ENCODE data around the gene GCSAM.

GCSAM gene

DNA sequence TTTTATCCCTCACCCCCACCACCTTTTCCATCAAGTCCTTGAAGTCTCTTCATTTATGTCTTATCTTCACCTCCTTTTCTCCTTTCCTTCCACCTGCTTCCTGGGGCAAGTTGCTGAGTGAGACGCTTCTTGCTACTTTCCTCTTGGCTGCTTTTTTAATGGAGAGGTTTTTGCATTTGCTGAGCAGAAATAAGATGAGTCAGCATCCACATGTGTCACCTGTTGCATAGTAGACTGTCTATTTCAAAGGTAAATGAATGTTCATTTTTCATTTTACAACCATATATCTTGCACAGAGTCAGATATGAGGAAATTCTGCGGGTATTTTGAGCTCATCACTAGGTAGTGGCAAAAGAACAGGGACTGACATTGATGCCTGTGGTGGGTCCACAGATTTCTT, 28.3 kb downstream of the GCSAM start:
- DNase-seq (ENCODE audit: low read depth), result no peak

DNA sequence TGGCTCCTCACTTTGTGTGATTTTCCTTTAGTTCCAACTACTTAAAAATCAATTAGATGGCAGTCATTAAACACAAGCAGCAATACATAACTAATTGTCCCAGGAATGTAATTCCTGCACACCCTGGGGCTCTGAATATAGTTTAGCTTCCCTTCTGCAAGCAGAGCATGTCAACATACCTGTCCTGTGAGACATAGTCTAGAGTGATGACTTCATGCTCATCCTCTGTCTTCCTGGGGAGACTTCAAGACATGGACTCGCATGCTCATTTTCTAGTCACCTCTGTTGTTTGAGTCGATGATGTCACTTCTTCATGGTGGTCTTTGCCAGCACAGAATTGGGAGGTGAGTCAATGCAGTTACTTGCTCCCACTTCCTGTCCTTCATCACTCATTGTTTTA, 31.1 kb downstream of the GCSAM start:
- peak; percentile 98 for DNase-seq (ENCODE audit: low read depth)

- DNase-seq (ENCODE audit: low read depth), result peak; percentile 100
Measured at GRCh38 chr3:112097378-112097777, 35.7 kb downstream of the GCSAM start.

DNA sequence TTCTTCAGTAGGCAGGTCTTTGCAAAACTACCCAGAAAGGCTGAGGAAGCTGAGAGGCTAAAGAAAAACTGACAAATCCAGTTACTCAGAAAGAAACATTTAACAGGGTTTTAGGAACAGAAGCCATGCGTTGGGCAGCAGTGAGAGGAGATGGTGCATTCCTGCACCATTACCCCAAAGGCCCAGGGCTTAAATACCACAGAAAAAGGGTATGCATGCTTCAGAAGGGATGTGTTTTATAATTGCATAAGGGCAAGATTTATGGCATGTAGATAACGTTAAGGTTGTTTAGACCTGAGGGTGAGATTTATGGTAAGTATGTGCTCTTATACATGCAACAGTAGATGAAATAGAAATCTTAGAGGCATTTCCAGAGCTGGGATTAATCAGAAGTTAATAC, 36.9 kb downstream of the GCSAM start:
- peak; percentile 63 for DNase-seq (ENCODE audit: low read depth)

DNA sequence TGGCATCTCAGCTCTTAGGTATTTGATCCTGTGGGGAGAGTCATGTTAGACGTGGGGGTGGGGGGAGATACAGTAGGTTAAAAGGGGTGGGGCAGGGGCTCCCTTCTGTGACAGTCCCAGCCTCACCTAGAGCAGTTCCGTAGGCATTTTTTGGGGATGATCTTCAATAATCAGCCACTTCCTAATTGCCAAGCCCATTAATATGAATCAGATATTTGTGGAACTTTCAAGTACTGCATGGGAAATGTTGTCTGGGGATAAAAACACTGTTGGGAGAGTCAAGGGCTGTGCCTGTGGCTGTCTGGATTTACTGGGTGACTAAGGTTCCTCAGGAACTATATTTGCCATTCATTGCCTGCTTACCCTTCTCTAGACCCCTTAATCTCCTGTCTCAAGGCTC, 37.3 kb downstream of the GCSAM start:
- peak; percentile 17 for DNase-seq (ENCODE audit: low read depth)

GRCh38 chr3:112093180-112093522, 39.9 kb downstream of the GCSAM start:
- DNase-seq (ENCODE audit: low read depth), result no peak

DNA sequence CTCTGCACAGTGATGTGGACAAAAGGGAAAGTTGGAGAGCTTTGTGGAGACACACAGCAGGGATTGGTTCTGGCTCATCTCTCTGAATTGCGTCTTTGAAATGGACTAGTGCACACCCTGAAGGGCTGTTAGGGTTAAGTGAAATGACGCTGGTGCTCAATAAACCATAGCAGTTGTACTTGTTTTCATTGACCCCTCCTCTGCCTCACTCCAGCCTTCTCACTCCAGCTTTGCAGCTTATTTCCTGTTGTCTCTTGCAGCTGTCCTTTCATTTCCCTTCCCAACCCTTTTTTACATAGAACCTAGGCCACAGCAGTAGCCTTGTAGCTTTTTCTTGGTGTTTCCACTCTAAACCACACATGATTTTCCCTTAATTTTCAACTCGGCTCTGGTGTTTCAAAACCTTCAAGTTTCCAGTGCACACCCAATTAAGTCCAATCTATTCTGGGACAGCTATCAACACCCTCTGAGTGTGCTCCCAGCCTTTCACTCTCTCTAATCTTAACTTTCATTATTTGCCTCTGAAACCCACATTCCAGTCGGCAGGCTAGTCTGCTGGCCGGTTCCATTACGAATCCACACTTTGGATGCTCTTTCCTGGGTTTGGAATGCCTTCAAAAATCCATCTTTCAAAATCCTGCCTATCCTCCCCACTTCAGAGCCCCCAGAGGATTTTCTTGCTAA, 40.4 kb downstream of the GCSAM start:
- DNase-seq (ENCODE audit: low read depth), result peak; percentile 20

- DNase-seq (ENCODE audit: low read depth), result no peak
Measured at GRCh38 chr3:112090887-112091586, 42.0 kb downstream of the GCSAM start.

DNA sequence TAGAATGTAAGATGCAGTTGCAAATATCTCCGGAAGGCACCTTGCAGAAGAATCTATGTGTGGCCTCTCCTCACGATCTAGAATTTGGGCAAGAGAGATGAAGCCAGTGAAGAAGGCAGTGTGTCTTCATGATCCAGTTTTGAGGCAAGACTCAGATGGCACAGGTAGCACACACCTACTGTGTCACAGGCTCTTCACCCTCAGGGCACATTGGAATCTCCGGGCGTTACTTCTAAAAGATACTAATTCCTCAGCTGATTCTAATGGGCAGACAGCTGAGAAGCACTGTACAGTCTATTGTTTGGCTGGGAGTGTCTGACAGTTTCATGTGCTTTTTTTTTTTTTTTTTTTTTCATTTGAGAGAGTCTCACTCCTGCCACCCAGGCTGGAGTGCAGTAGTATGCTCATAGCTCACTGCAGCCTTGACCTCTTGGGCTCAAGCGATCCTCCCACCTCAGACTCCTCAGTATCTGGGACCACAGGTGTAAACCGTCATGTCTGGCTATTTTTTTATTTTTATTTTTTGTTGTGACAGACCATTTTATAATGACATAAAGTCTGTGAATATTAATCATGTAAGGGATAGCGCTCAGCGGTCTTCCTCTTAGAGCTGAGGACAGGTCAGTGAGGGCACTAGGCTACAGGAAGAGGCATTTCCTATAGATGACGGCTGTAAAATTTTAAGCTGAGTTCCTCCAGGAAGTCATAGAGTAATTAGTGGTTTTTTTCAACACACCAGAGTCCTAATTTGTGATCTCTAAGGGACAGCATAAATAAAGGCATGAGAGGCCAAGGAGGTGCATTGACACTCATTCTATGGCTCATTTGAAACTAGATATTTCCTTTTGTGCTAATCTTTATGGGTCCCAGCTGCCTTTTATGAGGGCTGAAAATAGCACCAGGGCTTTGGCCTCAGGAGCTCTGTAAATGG, 42.8 kb downstream of the GCSAM start:
- no peak for DNase-seq (ENCODE audit: low read depth)

GRCh38 chr3:112088944-112089343, 44.1 kb downstream of the GCSAM start:
- no peak for DNase-seq (ENCODE audit: low read depth)

DNA sequence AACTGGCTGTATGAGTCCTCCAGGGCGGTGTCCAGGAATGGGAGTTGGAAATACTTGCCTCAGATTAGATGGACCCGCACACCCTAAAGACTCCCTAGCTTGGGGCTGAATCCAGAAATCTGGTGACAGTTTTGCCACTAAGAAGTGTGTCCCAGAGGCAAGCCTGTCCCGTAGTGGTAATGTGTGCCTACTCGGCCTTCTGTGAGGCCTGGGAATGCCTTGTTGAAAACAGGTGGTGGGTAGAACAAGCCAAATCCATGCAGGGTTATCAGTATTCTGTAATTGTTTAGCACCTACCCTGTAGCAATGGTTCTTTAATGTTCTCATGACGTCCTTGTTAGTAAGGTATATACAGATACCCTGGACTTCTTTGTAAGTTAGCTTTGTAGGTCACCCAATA, 45.3 kb downstream of the GCSAM start:
- DNase-seq (ENCODE audit: low read depth), result no peak

DNA sequence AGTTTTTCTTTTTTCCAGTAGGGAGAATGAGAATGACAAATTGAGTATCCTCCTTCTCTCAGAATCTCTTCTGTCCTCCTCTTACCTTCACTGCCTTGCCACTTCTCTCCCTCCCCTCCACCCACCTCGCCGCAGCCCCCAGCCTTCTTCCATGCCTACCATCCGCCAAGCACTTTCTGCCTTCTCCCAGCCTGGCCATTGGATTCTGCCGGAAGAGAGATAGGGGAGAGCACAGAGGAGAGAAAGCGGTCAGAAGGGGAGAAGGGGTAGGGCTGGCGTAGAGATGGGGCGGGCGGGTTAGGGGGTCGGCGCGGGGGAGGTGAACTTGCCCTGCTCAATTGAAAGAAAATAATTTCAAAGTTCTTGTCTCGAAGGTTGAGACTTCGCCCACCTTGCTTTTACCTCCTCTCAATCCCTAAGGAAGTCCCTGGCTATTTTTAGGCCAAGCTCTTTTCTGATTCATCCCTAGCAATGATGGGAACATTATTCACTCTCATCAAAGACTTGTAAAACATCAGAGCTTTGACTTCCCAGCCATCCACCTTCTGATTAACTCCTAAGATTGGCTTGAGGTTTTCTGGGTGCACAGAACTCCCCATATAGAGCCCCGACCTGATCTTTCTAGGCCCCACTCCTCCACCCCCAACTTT, 46.0 kb downstream of the GCSAM start:
- peak; percentile 80 for DNase-seq (ENCODE audit: low read depth)

- DNase-seq (ENCODE audit: low read depth), result peak; percentile 92
Measured at GRCh38 chr3:112086076-112086854, 46.8 kb downstream of the GCSAM start, which contains the start of gene C3orf52. Gene C3orf52, plus strand, starts transcription at chr3:112086389. Its CDS starts 19 bp downstream, at chr3:112086408.

DNA sequence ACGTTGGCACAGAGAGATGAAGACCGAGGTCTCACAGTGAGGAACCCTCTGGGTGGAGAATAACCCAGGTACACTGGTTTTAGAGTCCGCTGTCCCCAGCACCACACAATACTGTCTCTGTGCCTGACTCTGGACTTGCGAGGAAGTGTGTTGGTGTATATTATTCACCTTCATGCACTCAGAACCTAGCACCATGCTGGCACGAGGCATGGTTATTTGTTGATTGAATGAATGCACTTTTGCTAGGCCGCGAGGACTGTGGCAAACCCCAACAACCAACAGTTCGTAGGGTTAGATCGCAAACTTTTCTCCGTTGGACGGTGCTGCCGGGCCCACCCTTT, 47.3 kb downstream of the GCSAM start:
- no peak for DNase-seq (ENCODE audit: low read depth)

DNA sequence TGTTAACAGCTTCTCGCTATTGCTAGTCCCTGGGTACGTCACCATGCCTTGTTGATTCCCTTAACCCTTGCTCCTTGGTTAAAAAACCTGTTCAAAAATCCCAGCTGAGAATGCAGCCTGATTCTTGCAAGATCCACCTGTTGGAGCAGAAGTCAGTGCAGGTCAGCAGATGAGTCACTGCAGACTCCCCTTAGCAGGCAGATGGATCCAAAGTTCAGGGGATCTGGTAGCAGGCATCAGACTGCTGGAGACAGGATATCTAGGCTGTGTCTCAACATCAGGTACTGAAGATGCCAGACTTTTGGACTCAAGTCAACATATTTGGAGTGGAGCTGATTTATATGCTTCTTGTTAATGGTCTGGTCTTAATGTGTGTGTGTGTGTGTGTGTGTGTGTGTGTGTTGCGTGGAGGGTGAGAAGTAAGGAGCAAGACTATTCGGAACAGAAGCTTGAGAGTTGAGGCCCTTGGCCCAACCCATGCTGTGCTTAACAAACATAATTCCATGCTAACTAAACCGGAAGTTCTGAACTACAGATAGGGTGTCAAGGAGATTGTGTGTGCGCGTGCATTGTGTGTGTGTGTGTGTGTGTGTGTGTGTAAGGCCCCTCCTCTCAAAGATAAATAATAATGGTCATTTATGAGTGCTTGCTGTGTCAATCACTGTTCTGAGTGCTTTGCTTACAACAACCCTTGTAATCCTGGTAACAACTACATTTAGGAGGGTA, 47.9 kb downstream of the GCSAM start:
- no peak for DNase-seq (ENCODE audit: low read depth)

GRCh38 chr3:112083239-112083638, 49.8 kb downstream of the GCSAM start:
- no peak for DNase-seq (ENCODE audit: low read depth)

DNA sequence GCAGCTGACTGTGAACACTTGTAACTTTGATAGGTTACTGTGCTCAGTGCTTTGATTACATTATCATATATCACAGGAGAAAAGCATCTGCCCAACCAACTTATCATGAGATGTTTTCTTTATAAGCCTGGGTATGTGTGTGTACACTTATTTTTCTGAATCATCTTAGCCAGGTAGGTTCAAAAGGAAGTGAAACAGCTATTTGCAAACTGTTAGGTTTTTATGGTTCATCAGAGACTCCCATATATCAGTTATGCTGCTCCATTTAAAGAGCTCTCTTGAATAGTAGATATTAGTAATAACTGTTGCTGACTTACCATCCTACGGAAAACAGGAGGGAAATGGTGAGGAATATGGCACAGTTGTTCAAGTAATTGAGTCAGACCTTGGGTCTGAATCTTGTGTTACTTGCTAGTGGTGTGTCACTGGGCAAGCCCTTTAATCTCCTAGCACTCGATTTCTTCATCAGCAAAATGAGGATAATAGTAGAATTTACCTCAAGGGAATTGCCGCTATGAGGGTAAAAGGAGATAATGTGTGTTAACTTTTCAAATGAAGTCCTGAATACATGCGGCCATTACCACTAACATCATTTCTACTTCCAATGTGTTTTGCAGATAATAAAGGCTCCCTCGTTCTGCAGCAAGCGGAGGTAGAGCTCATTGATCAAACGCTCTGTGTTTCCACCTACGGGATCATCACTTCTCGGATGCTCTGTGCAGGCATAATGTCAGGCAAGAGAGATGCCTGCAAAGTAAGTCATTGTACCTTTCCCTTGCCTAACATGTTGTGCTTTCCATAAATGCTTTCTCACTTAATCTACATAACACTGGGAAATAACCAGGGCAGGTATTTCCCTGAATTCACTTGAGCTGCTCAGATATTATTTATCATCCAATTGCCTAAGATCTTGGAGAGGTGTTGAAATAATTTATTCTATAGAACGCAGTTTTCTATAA, 54.6 kb downstream of the GCSAM start:
- no peak for DNase-seq (ENCODE audit: low read depth)

GRCh38 chr3:112074616-112075497, 58.2 kb downstream of the GCSAM start:
- DNase-seq (ENCODE audit: low read depth), result peak; percentile 97

DNA sequence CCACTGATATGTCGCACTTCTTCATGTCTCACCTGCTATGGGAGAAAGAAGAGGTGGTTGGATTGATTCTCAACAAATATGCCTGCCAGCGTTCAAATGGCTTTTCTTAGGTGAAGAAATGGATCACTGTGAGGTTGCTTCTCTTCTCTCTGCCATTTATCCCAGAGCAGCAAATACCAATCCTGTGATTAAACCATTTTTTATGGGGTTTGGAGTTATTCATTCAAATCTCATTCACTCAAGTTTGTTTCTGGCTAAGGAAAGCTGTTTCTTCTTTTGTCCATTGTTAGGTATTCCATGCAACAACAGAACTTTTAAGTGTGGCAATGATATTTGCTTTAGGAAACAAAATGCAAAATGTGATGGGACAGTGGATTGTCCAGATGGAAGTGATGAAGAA, 59.0 kb downstream of the GCSAM start:
- DNase-seq (ENCODE audit: low read depth), result peak; percentile 73

All from ELR (cell line).